ENCODE results near the gene IGSF23.
"Not testable (repeated sequence)": the region's sequence is repeated elsewhere in the genome, so short reads cannot be mapped to it uniquely, and the experiment has no call there.

IGSF23 gene

DNA sequence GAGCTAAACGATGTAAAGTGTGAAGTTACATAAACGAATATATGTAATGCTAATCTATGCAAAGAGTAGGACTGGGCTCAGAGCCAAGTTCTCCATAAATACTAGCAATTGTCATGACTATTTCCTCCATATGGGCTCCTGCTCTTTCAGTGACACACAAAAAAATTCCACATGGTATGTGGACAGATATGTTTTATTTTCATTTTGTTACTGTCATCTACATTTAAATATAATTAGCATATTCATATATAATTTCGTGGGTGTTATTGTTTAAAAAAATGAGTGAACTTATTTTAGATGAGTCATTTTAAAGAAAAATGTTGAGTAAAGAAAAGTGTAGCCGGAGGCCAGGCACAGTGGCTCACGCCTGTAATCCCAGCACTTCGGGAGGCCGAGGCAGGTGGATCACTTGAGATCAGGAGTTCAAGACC is 5.0 kb upstream of the IGSF23 start:
- no peak overlapping the region for H2AFZ ChIP-seq (ENCODE audit: low read length)
- H3K27ac ChIP-seq (ENCODE audit: low read depth, low read length, poor library complexity, severe bottlenecking) = no peak overlapping the region
- TF ChIP-seq CTCF (IDR thresholded peaks at IDR 0.05; ENCODE audit: low read length) (no peak), EZH2 (IDR thresholded peaks at IDR 0.05; ENCODE audit: borderline replicate concordance, low read length) (no peak)
- H3K4me1 ChIP-seq (ENCODE audit: insufficient read depth, low read length, severe bottlenecking) = no peaks in the 10 kb centered on the region
- no peaks in the 10 kb centered on the region for H3K9me2 ChIP-seq (ENCODE audit: low read depth, low read length)
- no peak overlapping the region for H3K4me2 ChIP-seq (ENCODE audit: low read length)
- H4K20me1 ChIP-seq (ENCODE audit: insufficient read depth, low read length) = no peaks in the 10 kb centered on the region
- no peaks in the 10 kb centered on the region for H3K79me2 ChIP-seq (ENCODE audit: insufficient read depth, low read length)
- H3K36me3 ChIP-seq (ENCODE audit: insufficient read depth, low read length) = no peaks in the 10 kb centered on the region
- H3F3A ChIP-seq (ENCODE audit: insufficient read depth, low read length) = no peaks in the 10 kb centered on the region
- H3K4me3 ChIP-seq (ENCODE audit: low read depth, low read length, poor library complexity, severe bottlenecking) = no peak overlapping the region
- no peak overlapping the region for H3K9ac ChIP-seq (ENCODE audit: low read length)
- H3K9me3 ChIP-seq (ENCODE audit: low read length) = no peaks in the 10 kb centered on the region
- no peaks in the 10 kb centered on the region for H3K27me3 ChIP-seq (ENCODE audit: insufficient read depth, low read length)

DNA sequence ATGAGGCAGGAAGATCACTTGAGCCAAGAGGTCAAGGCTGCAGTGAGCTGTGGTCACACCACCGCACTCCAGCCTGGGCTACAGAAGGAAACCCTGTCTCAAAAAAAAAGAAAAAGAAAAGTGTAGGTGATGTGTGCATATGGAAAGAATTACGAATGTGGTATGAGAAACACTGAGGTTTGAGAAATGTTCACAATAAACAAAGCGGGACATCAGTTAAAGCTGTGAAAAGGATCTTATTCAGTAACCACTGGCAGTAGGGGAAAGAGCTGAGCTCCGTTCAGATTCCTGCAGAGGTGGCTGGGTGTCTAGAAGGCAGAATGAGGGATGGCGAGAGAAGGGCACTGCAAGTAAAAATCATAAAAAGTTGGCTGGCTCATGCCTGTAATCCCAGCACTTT is 4.1 kb upstream of the IGSF23 start:
- no peaks in the 10 kb centered on the region for H3K9me2 ChIP-seq (ENCODE audit: low read depth, low read length)
- no peaks in the 10 kb centered on the region for H4K20me1 ChIP-seq (ENCODE audit: insufficient read depth, low read length)
- H3K9me3 ChIP-seq (ENCODE audit: low read length) = no peaks in the 10 kb centered on the region
- H3F3A ChIP-seq (ENCODE audit: insufficient read depth, low read length) = no peaks in the 10 kb centered on the region
- H3K36me3 ChIP-seq (ENCODE audit: insufficient read depth, low read length) = no peaks in the 10 kb centered on the region
- no peak overlapping the region for H2AFZ ChIP-seq (ENCODE audit: low read length)
- H3K27ac ChIP-seq (ENCODE audit: low read depth, low read length, poor library complexity, severe bottlenecking) = no peak overlapping the region
- H3K4me3 ChIP-seq (ENCODE audit: low read depth, low read length, poor library complexity, severe bottlenecking) = no peak overlapping the region
- H3K4me2 ChIP-seq (ENCODE audit: low read length) = no peak overlapping the region
- TF ChIP-seq CTCF (IDR thresholded peaks at IDR 0.05; ENCODE audit: low read length) = no peak
- no peak for TF ChIP-seq EZH2 (IDR thresholded peaks at IDR 0.05; ENCODE audit: borderline replicate concordance, low read length)
- no peaks in the 10 kb centered on the region for H3K27me3 ChIP-seq (ENCODE audit: insufficient read depth, low read length)
- no peaks in the 10 kb centered on the region for H3K79me2 ChIP-seq (ENCODE audit: insufficient read depth, low read length)
- no peak overlapping the region for H3K9ac ChIP-seq (ENCODE audit: low read length)
- H3K4me1 ChIP-seq (ENCODE audit: insufficient read depth, low read length, severe bottlenecking) = no peaks in the 10 kb centered on the region

GRCh38 chr19:44610497-44610896 is 2.9 kb upstream of the IGSF23 start:
- not testable (repeated sequence) for H3F3A ChIP-seq (ENCODE audit: insufficient read depth, low read length); H3K27me3 ChIP-seq (ENCODE audit: insufficient read depth, low read length); H3K36me3 ChIP-seq (ENCODE audit: insufficient read depth, low read length); H3K79me2 ChIP-seq (ENCODE audit: insufficient read depth, low read length); H3K27ac ChIP-seq (ENCODE audit: low read depth, low read length, poor library complexity, severe bottlenecking); H3K9me2 ChIP-seq (ENCODE audit: low read depth, low read length); H2AFZ ChIP-seq (ENCODE audit: low read length); H3K4me1 ChIP-seq (ENCODE audit: insufficient read depth, low read length, severe bottlenecking); H3K9me3 ChIP-seq (ENCODE audit: low read length); H3K4me2 ChIP-seq (ENCODE audit: low read length); H3K9ac ChIP-seq (ENCODE audit: low read length); H4K20me1 ChIP-seq (ENCODE audit: insufficient read depth, low read length); H3K4me3 ChIP-seq (ENCODE audit: low read depth, low read length, poor library complexity, severe bottlenecking)

- Histone ChIP-seq H3F3A (ENCODE audit: insufficient read depth, low read length) (no peaks in the 10 kb centered on the region), H3K4me1 (ENCODE audit: insufficient read depth, low read length, severe bottlenecking) (no peaks in the 10 kb centered on the region), H3K27ac (ENCODE audit: low read depth, low read length, poor library complexity, severe bottlenecking) (no peak overlapping the region), H3K9me3 (ENCODE audit: low read length) (no peaks in the 10 kb centered on the region), H3K36me3 (ENCODE audit: insufficient read depth, low read length) (no peaks in the 10 kb centered on the region), H3K9ac (ENCODE audit: low read length) (no peak overlapping the region), H3K4me3 (ENCODE audit: low read depth, low read length, poor library complexity, severe bottlenecking) (no peak overlapping the region), H2AFZ (ENCODE audit: low read length) (no peak overlapping the region), H3K27me3 (ENCODE audit: insufficient read depth, low read length) (no peaks in the 10 kb centered on the region), H4K20me1 (ENCODE audit: insufficient read depth, low read length) (no peaks in the 10 kb centered on the region), H3K79me2 (ENCODE audit: insufficient read depth, low read length) (no peaks in the 10 kb centered on the region), H3K9me2 (ENCODE audit: low read depth, low read length) (no peaks in the 10 kb centered on the region), H3K4me2 (ENCODE audit: low read length) (no peak overlapping the region)
- TF ChIP-seq CTCF (IDR thresholded peaks at IDR 0.05; ENCODE audit: low read length) = no peak
- no peak for TF ChIP-seq EZH2 (IDR thresholded peaks at IDR 0.05; ENCODE audit: borderline replicate concordance, low read length)
Measured at GRCh38 chr19:44611812-44612295, 1.5 kb upstream of the IGSF23 start.
